Activated T-helper 17 cell treated with anti-CD3 and anti-CD28 coated beads, Interleukin-2, amount 50 U/mL, for 72 hours (primary cell): ENCODE measurements around the gene PTPRD. TPM values are rescaled to one million over a fixed set of nuclear protein-coding genes. Genes with fewer than 3 reads are reported as not detected.

Experiments used
- ATAC-seq: fragments of 150-1000 bp; cut with Tn5 transposase; replicated peaks from 2 replicates; pipeline ENCODE4 v1.10.0; 2021; ENCODE audit warnings: mild to moderate bottlenecking, moderate library complexity
- H3K27ac Mint-ChIP-seq: one replicate; pipeline ENCODE4 v1.8.0; 2022; ENCODE audit warnings: mixed read lengths
- H3K27me3 Mint-ChIP-seq: one replicate; pipeline ENCODE4 v1.8.0; 2022; ENCODE audit warnings: mixed read lengths
- H3K36me3 Mint-ChIP-seq: one replicate; pipeline ENCODE4 v1.8.0; 2022; ENCODE audit warnings: low read depth, mild to moderate bottlenecking, mixed read lengths
- H3K4me1 Mint-ChIP-seq: one replicate; pipeline ENCODE4 v1.8.0; 2022; ENCODE audit warnings: mixed read lengths
- H3K4me3 Mint-ChIP-seq: one replicate; pipeline ENCODE4 v1.8.0; 2022; ENCODE audit warnings: mild to moderate bottlenecking, mixed read lengths
- H3K9me3 Mint-ChIP-seq: one replicate; pipeline ENCODE4 v1.8.0; 2022; ENCODE audit warnings: mixed read lengths
- total RNA-seq, 2 donors: library from RNA; stranded (reverse); gene quantifications; one replicate each; pipeline ENCODE4 v1.2.3, GENCODE V29; 2022

The PTPRD gene
- total RNA-seq, 2 donors from 2014 or later = 0.04 TPM; not detected in 1

DNA sequence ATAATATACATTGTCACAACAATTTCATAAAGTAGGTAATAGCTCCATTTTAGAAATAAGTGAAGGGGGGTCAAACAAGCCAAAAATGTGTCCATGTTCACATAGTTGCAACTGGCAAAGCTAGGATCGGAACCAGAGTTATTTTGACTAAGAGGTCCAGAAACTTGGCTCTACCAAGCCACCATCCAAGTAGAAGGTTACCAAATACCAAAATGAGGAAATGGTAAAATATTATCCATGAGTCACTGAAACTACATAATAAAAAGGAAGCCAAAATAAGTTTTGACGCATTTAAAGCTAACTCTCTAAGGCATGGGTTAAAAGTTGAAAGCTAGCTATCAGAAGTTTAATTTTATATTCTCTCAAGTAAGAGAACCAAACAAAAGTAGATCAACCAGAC is 1926.3 kb downstream of the PTPRD start:
- no peak for ATAC-seq
- no peak overlapping the region for H3K4me3 Mint-ChIP-seq
- no peak overlapping the region for H3K27ac Mint-ChIP-seq
- no peaks in the 10 kb centered on the region for H3K4me1 Mint-ChIP-seq
- peaks cover 3% of the 10 kb centered on the region for H3K9me3 Mint-ChIP-seq
- H3K36me3 Mint-ChIP-seq = no peaks in the 10 kb centered on the region
- no peaks in the 10 kb centered on the region for H3K27me3 Mint-ChIP-seq

DNA sequence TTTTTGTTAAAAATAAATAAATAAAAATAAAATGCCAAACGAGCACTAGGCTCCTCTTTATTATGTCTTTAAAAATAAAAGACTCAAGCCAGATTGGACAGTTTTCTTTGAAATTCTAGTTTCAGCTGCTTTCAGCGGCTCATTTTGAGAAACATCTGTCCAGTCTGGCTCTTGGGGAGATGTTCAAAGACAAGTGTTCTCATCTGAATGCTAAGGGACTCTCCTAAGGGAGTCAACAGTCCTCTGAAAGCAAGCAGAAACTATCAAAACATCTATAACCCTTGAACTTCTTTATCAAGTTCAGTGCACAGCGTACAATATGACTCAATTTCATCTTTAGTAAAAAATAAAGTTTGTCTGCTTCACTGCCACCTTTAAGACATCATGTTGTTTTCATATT is 1927.0 kb downstream of the PTPRD start:
- Mint-ChIP-seq H3K4me1 (no peaks in the 10 kb centered on the region), H3K27ac (no peak overlapping the region), H3K27me3 (no peaks in the 10 kb centered on the region), H3K36me3 (no peaks in the 10 kb centered on the region), H3K9me3 (peaks cover 3% of the 10 kb centered on the region), H3K4me3 (no peak overlapping the region)
- no peak for ATAC-seq

DNA sequence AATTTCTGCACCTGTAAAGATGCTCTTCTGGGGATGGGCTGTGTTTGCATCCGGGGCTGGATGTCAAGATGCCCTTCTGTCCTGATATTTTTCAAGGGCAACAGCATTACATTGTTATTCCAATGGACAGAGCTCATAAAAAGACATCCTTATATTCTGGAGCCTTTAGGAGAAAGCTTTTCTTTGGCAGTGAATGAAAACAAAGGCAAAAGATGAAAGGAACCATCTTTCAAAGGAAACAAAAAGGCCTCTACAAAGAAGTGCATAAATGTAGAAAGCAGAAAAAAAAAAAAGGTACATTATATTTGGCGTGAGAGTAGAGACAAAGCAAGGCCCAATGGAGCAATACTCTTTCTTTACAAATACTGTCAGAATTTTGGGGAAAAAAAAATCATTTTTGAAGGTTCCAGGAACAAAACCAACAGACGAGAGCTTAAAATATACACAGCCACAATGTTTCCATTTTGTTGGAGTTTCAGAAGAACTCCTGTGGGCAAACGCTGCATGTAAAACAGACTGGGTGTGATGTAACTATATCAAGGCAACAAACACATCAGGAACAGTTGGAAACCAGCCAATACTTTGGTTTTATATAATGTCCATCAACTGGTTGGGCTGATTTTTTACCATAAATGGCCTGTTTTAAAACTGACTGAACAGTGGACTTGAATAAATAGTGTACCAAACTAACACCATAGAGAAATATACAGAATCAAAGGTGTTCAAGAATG is 1927.7 kb downstream of the PTPRD start:
- H3K4me3 Mint-ChIP-seq = no peak overlapping the region
- H3K27ac Mint-ChIP-seq = no peak overlapping the region
- H3K4me1 Mint-ChIP-seq = no peaks in the 10 kb centered on the region
- H3K9me3 Mint-ChIP-seq = peaks cover 3% of the 10 kb centered on the region
- no peak for ATAC-seq
- no peaks in the 10 kb centered on the region for H3K36me3 Mint-ChIP-seq
- H3K27me3 Mint-ChIP-seq = no peaks in the 10 kb centered on the region

DNA sequence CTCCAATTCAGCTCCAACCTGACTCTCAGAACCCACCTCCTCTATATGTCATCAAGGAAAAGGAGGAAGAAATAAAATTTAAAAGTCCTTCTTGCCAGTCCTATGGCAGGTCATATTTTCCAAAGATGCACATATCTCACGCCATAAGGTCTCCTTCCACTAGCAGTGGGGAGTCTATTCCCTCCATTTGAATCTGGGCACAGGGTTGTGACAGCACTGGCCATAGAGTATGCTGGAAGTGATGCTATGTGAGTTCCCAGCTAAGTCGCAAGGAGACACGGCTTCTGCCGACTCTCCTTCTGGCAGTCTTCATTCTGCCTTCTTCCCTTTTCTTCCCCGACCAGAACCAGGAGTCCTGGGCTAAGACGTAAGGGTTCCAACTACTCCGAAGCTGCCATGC is 1929.3 kb downstream of the PTPRD start:
- H3K4me3 Mint-ChIP-seq = no peak overlapping the region
- H3K4me1 Mint-ChIP-seq = no peaks in the 10 kb centered on the region
- H3K27ac Mint-ChIP-seq = no peak overlapping the region
- no peak for ATAC-seq
- no peaks in the 10 kb centered on the region for H3K36me3 Mint-ChIP-seq
- no peaks in the 10 kb centered on the region for H3K9me3 Mint-ChIP-seq
- no peaks in the 10 kb centered on the region for H3K27me3 Mint-ChIP-seq

DNA sequence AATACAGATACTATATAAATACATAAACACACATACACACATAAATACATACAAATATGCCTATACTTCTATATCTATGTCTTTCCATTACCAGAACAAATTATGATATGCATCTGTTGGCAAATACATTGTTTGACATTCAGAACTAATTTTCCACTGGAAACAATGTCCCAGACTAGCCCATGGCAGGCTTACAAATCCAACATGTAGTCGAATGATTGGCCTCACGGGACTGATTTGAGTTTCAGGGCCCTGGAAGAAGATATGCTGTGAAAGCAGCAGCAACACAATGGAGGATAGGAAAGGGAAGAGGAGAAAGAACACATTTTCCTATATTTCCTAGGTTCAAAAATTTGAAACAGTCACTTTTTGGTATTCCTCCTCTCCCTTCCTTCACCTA is 1932.1 kb downstream of the PTPRD start:
- Mint-ChIP-seq H3K4me1 (no peaks in the 10 kb centered on the region), H3K27me3 (peaks cover 7% of the 10 kb centered on the region), H3K9me3 (no peaks in the 10 kb centered on the region), H3K27ac (no peak overlapping the region), H3K36me3 (no peaks in the 10 kb centered on the region), H3K4me3 (no peak overlapping the region)
- ATAC-seq = no peak

DNA sequence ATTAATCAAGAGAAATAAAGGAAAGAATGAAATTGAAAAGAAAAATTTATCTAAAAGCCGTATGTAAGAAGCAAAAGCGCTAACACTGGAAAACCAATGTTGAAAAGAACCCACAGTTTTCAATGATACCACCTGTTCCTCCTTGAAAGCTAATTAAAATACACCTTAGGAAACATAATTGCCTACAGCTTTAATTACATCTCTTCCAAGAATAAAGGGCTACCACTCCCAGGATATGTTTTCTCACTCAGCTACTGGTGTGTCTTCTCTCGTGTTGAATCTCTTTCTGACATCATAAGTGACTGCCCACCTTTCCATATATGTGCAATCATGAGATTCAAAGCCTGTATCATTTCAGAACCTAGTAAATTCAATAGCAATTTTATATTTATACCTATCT is 1932.6 kb downstream of the PTPRD start:
- H3K27me3 Mint-ChIP-seq = peaks cover 10% of the 10 kb centered on the region
- no peaks in the 10 kb centered on the region for H3K9me3 Mint-ChIP-seq
- no peaks in the 10 kb centered on the region for H3K36me3 Mint-ChIP-seq
- no peak overlapping the region for H3K27ac Mint-ChIP-seq
- H3K4me3 Mint-ChIP-seq = no peak overlapping the region
- ATAC-seq = no peak
- no peaks in the 10 kb centered on the region for H3K4me1 Mint-ChIP-seq

DNA sequence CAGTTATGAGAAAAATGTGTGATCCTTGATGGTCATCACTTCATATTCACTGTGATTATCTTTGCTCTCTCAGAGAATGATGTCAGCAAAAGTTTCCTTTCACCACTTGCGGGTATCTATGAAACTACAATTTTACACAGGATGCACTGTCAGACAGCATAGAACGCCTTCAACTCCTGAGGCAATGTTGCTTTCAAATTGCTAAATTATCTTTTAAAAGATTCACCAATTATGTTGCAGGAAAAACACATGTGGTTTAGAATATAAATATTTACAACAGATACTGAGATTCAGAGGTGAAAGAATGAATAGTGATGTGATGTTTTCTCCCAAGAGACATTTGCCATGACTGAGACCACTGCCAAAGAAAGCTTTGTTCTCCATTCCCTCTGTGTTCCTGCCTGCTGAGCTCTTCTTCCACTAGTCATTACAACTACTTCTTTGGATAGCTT is 1933.4 kb downstream of the PTPRD start:
- Mint-ChIP-seq H3K36me3 (no peaks in the 10 kb centered on the region), H3K4me1 (no peaks in the 10 kb centered on the region), H3K27ac (no peak overlapping the region), H3K27me3 (peaks cover 10% of the 10 kb centered on the region), H3K4me3 (no peak overlapping the region), H3K9me3 (no peaks in the 10 kb centered on the region)
- no peak for ATAC-seq

DNA sequence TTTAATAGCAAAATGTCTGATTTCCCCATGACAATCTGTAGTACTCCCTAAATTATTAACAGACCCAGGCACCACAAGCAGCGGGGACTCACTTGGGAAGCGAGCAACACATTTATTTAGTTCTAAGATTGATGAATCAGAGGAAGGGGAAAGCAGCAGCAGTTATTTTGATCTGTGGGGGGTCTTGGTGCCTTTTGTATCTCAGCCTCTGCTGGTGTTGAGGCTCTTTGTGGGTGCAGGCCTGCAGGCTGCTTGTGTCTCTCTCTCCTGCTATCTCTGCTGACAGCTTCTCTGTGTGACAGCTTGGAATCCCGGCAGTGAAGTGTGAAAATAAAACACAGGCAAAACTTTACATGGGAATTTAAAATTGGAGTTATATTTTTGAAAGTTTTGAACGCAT is 1935.1 kb downstream of the PTPRD start:
- no peaks in the 10 kb centered on the region for H3K9me3 Mint-ChIP-seq
- H3K36me3 Mint-ChIP-seq = no peaks in the 10 kb centered on the region
- H3K4me1 Mint-ChIP-seq = no peaks in the 10 kb centered on the region
- H3K27me3 Mint-ChIP-seq = peaks cover 10% of the 10 kb centered on the region
- no peak overlapping the region for H3K4me3 Mint-ChIP-seq
- ATAC-seq = no peak
- no peak overlapping the region for H3K27ac Mint-ChIP-seq

- no peaks in the 10 kb centered on the region for H3K4me1 Mint-ChIP-seq
- H3K9me3 Mint-ChIP-seq = no peaks in the 10 kb centered on the region
- H3K4me3 Mint-ChIP-seq = no peak overlapping the region
- H3K27ac Mint-ChIP-seq = no peak overlapping the region
- no peaks in the 10 kb centered on the region for H3K36me3 Mint-ChIP-seq
- ATAC-seq = no peak
- peaks cover 15% of the 10 kb centered on the region for H3K27me3 Mint-ChIP-seq
Measured at GRCh38 chr9:8674536-8674935, 1938.3 kb downstream of the PTPRD start.

DNA sequence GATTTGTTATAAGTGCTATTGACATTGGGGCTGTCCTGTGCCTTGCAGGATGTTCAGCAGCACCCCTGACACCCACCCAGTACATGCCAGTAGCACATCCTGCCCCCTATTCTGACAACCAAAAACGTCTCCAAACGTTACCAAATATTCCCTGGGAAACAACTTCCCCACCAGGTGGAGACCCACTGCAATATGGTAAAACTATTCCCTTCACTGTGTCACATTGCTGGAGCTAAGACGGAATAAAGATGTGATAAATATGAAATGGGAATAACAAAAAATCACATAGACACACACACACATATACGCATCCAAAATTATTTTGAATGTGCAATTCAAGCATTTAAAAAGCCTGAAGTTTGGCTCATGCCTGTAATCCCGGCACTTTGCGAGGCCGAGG is 1939.0 kb downstream of the PTPRD start:
- H3K4me1 Mint-ChIP-seq = no peaks in the 10 kb centered on the region
- H3K4me3 Mint-ChIP-seq = no peak overlapping the region
- H3K27me3 Mint-ChIP-seq = peaks cover 18% of the 10 kb centered on the region
- H3K36me3 Mint-ChIP-seq = no peaks in the 10 kb centered on the region
- no peak for ATAC-seq
- no peak overlapping the region for H3K27ac Mint-ChIP-seq
- H3K9me3 Mint-ChIP-seq = no peaks in the 10 kb centered on the region

DNA sequence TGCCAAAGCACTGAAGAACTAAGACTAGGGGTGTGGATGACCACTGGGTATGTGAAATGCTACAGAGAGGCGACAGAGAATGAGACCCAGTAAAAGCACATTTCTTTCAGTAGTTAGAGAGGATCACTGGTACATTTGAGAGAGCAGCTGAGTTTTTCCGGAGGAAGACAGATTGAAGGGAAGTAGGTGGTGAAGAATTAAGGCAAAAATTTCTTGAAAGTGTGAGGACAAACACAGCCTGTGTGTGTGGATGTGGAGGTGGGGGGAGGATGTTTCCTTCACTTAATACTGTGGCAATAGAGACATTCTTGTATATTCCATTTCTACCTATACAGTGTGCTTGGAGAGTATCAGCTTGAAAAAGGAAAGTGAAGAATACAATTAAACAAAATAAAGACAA is 1942.1 kb downstream of the PTPRD start:
- Mint-ChIP-seq H3K9me3 (no peaks in the 10 kb centered on the region), H3K27ac (no peak overlapping the region), H3K36me3 (no peaks in the 10 kb centered on the region), H3K4me3 (no peak overlapping the region), H3K27me3 (peaks cover 12% of the 10 kb centered on the region), H3K4me1 (no peaks in the 10 kb centered on the region)
- ATAC-seq = no peak

DNA sequence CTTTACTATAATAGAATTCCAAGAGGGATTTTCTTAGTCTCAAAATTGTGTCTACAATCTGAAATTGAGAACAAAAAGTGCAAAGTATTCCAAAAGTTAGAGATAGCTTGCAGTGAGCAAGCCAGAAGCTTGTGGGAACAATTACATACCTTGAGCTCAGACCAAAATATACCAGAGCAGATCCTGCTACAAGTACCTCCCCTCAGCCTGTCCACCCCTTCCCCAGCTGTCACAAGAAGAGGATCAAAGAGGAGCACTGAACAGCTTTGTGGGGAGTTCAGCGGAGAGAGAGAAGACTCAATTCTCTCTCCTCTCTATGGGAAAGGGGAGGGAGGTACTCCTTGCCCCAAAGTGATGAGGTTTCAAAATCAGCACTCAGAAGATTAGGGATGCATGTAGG is 1944.1 kb downstream of the PTPRD start:
- Mint-ChIP-seq H3K27ac (no peak overlapping the region), H3K27me3 (peaks cover 14% of the 10 kb centered on the region), H3K4me3 (no peak overlapping the region), H3K36me3 (no peaks in the 10 kb centered on the region), H3K4me1 (no peaks in the 10 kb centered on the region), H3K9me3 (no peaks in the 10 kb centered on the region)
- no peak for ATAC-seq

- no peaks in the 10 kb centered on the region for H3K36me3 Mint-ChIP-seq
- ATAC-seq = no peak
- H3K27me3 Mint-ChIP-seq = peaks cover 14% of the 10 kb centered on the region
- H3K27ac Mint-ChIP-seq = no peak overlapping the region
- no peaks in the 10 kb centered on the region for H3K4me1 Mint-ChIP-seq
- no peaks in the 10 kb centered on the region for H3K9me3 Mint-ChIP-seq
- H3K4me3 Mint-ChIP-seq = no peak overlapping the region
Measured at GRCh38 chr9:8668231-8668630, 1944.6 kb downstream of the PTPRD start.

GRCh38 chr9:8666060-8666459 is 1946.7 kb downstream of the PTPRD start:
- Mint-ChIP-seq H3K4me1 (no peaks in the 10 kb centered on the region), H3K9me3 (no peaks in the 10 kb centered on the region)

DNA sequence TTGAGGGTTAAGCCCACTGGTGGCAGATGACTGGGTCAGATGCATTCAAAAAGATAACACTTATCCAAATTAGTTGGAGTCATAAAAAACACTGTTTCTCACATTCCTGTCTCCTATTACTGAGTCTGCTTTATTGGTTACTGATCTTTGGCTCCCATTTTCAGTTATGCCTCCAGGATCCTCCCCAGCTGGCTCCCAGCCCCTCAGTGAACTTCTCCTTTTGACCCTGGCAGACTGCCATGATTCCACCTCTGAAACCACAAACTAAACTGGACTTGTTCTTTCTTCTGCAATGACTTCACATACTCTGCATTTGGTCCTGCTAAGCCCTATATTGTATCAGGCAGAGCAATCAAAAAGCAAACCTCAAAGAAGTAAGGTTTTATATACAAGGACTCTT is 1952.4 kb downstream of the PTPRD start:
- H3K27ac Mint-ChIP-seq = no peak overlapping the region
- no peaks in the 10 kb centered on the region for H3K36me3 Mint-ChIP-seq
- H3K9me3 Mint-ChIP-seq = no peaks in the 10 kb centered on the region

More at GRCh38 chr9:8666060-8666459, 1946.7 kb downstream of the PTPRD start:
- no peaks in the 10 kb centered on the region for H3K36me3 Mint-ChIP-seq
- H3K27me3 Mint-ChIP-seq = peaks cover 14% of the 10 kb centered on the region
- H3K27ac Mint-ChIP-seq = no peak overlapping the region
- H3K4me3 Mint-ChIP-seq = no peak overlapping the region
- no peak for ATAC-seq

DNA sequence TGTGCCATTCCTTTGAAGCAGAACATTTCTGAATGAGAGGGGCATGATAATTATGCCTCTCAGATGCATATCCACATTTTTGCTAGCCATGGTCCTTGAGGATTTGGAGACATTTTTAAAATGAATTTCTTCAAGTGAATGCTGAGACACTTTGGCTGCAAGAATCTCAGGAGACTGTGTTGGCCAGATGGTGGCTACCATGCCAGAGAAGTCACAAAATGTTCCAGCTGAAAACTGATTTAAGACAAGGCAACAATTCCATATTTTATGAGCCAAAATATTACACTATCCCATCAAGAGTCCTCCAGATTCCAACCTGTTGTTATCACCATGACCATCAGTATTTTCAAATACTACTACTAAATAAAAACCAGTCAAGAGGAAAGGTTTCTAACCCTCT is 1953.7 kb downstream of the PTPRD start:
- Mint-ChIP-seq H3K36me3 (no peaks in the 10 kb centered on the region), H3K27me3 (peaks cover 8% of the 10 kb centered on the region), H3K4me3 (no peak overlapping the region), H3K27ac (no peak overlapping the region), H3K4me1 (no peaks in the 10 kb centered on the region), H3K9me3 (no peaks in the 10 kb centered on the region)
- ATAC-seq = no peak

More for the DNA sequence above, 1952.4 kb downstream of the PTPRD start:
- Mint-ChIP-seq H3K4me3 (no peak overlapping the region), H3K4me1 (no peaks in the 10 kb centered on the region), H3K27me3 (peaks cover 11% of the 10 kb centered on the region)
- ATAC-seq = no peak
